HL-60 (cell line): Measurements from ENCODE around the gene FZR1.
"Not testable (repeated sequence)": the region's sequence is repeated elsewhere in the genome, so short reads cannot be mapped to it uniquely, and the experiment has no call there.

Experiments used
- DNase-seq, 2 experiments: peaks; one replicate each; pipeline ENCODE4 v3.0.0-alpha.2; 2010 to 2020; ENCODE audit warnings: low read depth in 1 of 2, low spot score in 1 of 2
- H3K27ac ChIP-seq: fragments of 250-450 bp; sonication (Bioruptor Pico); replicated peaks from 2 replicates; pipeline ENCODE4 v1.5.1; 2020; ENCODE audit warnings: mild to moderate bottlenecking, moderate library complexity
- H3K27me3 ChIP-seq: fragments of 250-450 bp; sonication (Bioruptor Pico); 2 replicates; pipeline ENCODE4 v1.5.1; 2021; ENCODE audit warnings: mild to moderate bottlenecking, moderate library complexity; ENCODE audit not compliant: insufficient read depth, poor library complexity, severe bottlenecking
- H3K4me3 ChIP-seq: replicated peaks from 2 replicates; pipeline ENCODE4 v1.5.1; 2011; ENCODE audit warnings: mild to moderate bottlenecking, control low read depth, low read length; ENCODE audit not compliant: insufficient read depth
- CTCF ChIP-seq: IDR thresholded peaks from one replicate; pipeline ENCODE4 v1.5.1; 2011; ENCODE audit warnings: low read length, control low read depth, inconsistent platforms; ENCODE audit not compliant: insufficient read depth
- GABPA ChIP-seq: IDR thresholded peaks from 2 replicates; pipeline ENCODE4 v1.6.1; 2012; ENCODE audit warnings: low read depth
- POLR2AphosphoS5 ChIP-seq: IDR thresholded peaks from 2 replicates; pipeline ENCODE4 v1.6.1; 2012; ENCODE audit warnings: low read depth
- REST ChIP-seq: IDR thresholded peaks from 2 replicates; pipeline ENCODE4 v1.6.1; 2012; ENCODE audit warnings: low read depth; ENCODE audit not compliant: insufficient replicate concordance
- SPI1 ChIP-seq: IDR thresholded peaks from 2 replicates; pipeline ENCODE4 v1.6.1; 2012; ENCODE audit warnings: low read depth, mild to moderate bottlenecking, borderline replicate concordance

The FZR1 gene

GRCh38 chr19:3504735-3505134 is 1.4 kb upstream of the FZR1 start:
- Histone ChIP-seq H3K27me3 (no peaks in the 10 kb centered on the region), H3K4me3 (no peak overlapping the region), H3K27ac (peak overlapping the region; percentile 91; the same call in 1 of the 2 replicates)
- TF ChIP-seq SPI1 (no peak), CTCF (no peak), REST (no peak), GABPA (no peak), POLR2AphosphoS5 (no peak)
- DNase-seq: no peak

GRCh38 chr19:3506384-3507340 is 551 bp downstream of the FZR1 start:
- no peak for TF ChIP-seq POLR2AphosphoS5
- TF ChIP-seq SPI1: no peak
- TF ChIP-seq CTCF: no peak
- TF ChIP-seq GABPA: no peak
- Histone ChIP-seq H3K27ac (peak overlapping the region; percentile 68), H3K4me3 (peak overlapping the region; percentile 76), H3K27me3 (no peaks in the 10 kb centered on the region)
- DNase-seq: peak in 1 of 2 experiments; percentile 5

GRCh38 chr19:3507371-3508120 is 1.4 kb downstream of the FZR1 start:
- no peaks in the 10 kb centered on the region for H3K27me3 ChIP-seq
- no peak overlapping the region for H3K27ac ChIP-seq
- peak overlapping the region; percentile 76 for H3K4me3 ChIP-seq
- DNase-seq: no peak
- TF ChIP-seq REST (no peak), SPI1 (no peak), POLR2AphosphoS5 (no peak), GABPA (no peak), CTCF (no peak)

- H3K4me3 ChIP-seq, H3K27me3 ChIP-seq, H3K27ac ChIP-seq, DNase-seq: not testable (repeated sequence)
Observed at GRCh38 chr19:3508121-3508661, 2.1 kb downstream of the FZR1 start.
